Cardiac muscle cell (in vitro differentiated cells and primary cell): ENCODE measurements around the gene MAST4. TPM values are rescaled to one million over a fixed set of nuclear protein-coding genes. Genes with fewer than 3 reads are reported as not detected.

Experiments
- DNase-seq, 2 donors: peaks; one replicate each; pipeline versions ENCODE4 v3.0.0 to v3.0.0-alpha.2; 2010 to 2017; ENCODE audit warnings: low read depth in 1 of 2, low spot score in 1 of 2
- H3K27ac ChIP-seq: fragments of 200-600 bp; sonication (generic); 2 replicates; pipeline ENCODE4 v1.5.1; 2016
- H3K27me3 ChIP-seq: fragments of 200-600 bp; sonication (generic); 2 replicates; pipeline ENCODE4 v1.6.0; 2016; ENCODE audit warnings: control low read depth
- H3K36me3 ChIP-seq: fragments of 200-600 bp; sonication (generic); 2 replicates; pipeline ENCODE4 v1.5.1; 2016; ENCODE audit warnings: control low read depth
- H3K4me1 ChIP-seq: fragments of 200-600 bp; sonication (generic); 2 replicates; pipeline ENCODE4 v1.8.1; 2017; ENCODE audit warnings: low read depth, mild to moderate bottlenecking, mixed run types
- H3K4me3 ChIP-seq: fragments of 200-600 bp; sonication (generic); 2 replicates; pipeline ENCODE4 v1.5.1; 2016; ENCODE audit warnings: mild to moderate bottlenecking
- H3K9me3 ChIP-seq: fragments of 200-600 bp; sonication (generic); 2 replicates; pipeline ENCODE4 v1.5.1; 2017; ENCODE audit warnings: low read depth, mild to moderate bottlenecking, control low read depth
- polyA plus RNA-seq: library from polyadenylated mRNA; unstranded; fragments of >200 nt; fragmentation: Nextera tagmentation; extraction: Ambion mirVana; gene quantifications from 2 replicates; pipeline ENCODE4 v1.2.1, GENCODE V29; 2016
- total RNA-seq: library from RNA; depleted of rRNA; stranded (reverse); fragments of >200 nt; gene quantifications from 2 replicates; pipeline ENCODE4 v1.2.3, GENCODE V29; 2016
- TF ChIP-seq, protein P1 (sequence below): IDR thresholded peaks from 2 replicates; pipeline ENCODE4 v1.5.1; 2012; ENCODE audit warnings: low read depth, mild to moderate bottlenecking, low read length

MAST4 gene
- total and polyA plus RNA-seq, 2 experiments from 2014 or later: 33.1 to 58.0 TPM

DNA sequence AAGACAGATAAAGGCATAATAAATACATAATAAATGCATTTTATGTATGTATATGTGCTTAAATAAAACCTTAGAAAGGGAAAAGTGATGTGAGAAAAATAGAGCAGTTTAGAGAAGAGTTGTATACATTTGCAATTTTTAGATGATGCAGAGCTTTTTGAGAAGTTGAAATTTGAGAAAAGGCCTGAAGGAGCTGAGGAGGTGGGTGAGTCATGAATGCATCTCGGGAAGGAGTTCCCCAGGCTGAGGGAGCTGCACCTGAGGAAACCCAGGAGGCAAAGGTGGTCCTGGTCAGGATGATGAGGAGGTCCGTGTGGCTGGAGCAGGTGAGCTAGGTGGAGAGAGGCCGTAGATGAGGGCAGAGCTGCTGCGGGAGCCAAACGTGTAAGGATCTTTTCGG lies 617.8 kb downstream of the MAST4 start:
- Histone ChIP-seq H3K27ac (no peak overlapping the region), H3K4me3 (no peak overlapping the region), H3K27me3 (no peaks in the 10 kb centered on the region), H3K36me3 (no peaks in the 10 kb centered on the region), H3K9me3 (no peaks in the 10 kb centered on the region), H3K4me1 (peaks cover 23% of the 10 kb centered on the region)
- TF ChIP-seq, protein P1, sequence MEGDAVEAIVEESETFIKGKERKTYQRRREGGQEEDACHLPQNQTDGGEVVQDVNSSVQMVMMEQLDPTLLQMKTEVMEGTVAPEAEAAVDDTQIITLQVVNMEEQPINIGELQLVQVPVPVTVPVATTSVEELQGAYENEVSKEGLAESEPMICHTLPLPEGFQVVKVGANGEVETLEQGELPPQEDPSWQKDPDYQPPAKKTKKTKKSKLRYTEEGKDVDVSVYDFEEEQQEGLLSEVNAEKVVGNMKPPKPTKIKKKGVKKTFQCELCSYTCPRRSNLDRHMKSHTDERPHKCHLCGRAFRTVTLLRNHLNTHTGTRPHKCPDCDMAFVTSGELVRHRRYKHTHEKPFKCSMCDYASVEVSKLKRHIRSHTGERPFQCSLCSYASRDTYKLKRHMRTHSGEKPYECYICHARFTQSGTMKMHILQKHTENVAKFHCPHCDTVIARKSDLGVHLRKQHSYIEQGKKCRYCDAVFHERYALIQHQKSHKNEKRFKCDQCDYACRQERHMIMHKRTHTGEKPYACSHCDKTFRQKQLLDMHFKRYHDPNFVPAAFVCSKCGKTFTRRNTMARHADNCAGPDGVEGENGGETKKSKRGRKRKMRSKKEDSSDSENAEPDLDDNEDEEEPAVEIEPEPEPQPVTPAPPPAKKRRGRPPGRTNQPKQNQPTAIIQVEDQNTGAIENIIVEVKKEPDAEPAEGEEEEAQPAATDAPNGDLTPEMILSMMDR: no peak
- no peak for DNase-seq

DNA sequence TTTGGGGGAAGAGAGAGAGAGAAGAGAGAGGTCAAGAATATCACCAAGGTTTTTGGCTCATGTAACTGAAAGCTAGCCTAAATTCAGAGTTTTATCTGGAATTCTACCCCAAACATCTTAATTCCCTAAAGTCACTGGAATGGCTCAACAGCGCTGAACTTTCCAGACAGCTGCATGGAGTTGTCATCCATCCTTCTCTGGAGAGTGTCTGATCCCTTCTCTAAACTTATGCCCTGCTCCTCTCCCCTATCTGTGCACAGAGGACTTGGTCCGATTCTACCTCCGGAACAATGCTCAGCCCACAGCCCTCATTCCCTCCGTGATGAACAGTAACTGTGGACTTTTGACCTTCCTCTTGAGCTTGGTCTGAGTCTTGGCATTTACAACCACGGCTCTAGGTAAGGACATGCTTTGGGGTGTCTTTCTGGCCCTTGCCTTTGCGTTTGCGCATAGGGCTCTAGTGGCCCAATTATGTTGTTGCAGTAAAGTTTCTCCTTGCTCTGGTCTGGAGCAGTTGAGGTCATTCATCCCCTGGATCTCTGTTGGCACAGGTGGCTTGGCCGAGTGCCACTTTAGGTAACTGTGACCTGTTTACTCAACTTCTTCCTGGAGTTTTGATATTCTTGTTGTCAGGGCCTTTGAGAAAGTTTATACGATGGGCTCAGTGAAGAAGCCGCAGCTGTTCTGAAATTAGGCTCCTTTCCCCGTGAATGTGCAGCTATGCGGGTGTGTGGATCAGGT lies 618.7 kb downstream of the MAST4 start:
- no peak overlapping the region for H3K27ac ChIP-seq
- no peak overlapping the region for H3K4me3 ChIP-seq
- TF ChIP-seq, protein P1: no peak
- peaks cover 23% of the 10 kb centered on the region for H3K4me1 ChIP-seq
- no peaks in the 10 kb centered on the region for H3K9me3 ChIP-seq
- no peak for DNase-seq
- no peaks in the 10 kb centered on the region for H3K36me3 ChIP-seq
- H3K27me3 ChIP-seq: no peaks in the 10 kb centered on the region

DNA sequence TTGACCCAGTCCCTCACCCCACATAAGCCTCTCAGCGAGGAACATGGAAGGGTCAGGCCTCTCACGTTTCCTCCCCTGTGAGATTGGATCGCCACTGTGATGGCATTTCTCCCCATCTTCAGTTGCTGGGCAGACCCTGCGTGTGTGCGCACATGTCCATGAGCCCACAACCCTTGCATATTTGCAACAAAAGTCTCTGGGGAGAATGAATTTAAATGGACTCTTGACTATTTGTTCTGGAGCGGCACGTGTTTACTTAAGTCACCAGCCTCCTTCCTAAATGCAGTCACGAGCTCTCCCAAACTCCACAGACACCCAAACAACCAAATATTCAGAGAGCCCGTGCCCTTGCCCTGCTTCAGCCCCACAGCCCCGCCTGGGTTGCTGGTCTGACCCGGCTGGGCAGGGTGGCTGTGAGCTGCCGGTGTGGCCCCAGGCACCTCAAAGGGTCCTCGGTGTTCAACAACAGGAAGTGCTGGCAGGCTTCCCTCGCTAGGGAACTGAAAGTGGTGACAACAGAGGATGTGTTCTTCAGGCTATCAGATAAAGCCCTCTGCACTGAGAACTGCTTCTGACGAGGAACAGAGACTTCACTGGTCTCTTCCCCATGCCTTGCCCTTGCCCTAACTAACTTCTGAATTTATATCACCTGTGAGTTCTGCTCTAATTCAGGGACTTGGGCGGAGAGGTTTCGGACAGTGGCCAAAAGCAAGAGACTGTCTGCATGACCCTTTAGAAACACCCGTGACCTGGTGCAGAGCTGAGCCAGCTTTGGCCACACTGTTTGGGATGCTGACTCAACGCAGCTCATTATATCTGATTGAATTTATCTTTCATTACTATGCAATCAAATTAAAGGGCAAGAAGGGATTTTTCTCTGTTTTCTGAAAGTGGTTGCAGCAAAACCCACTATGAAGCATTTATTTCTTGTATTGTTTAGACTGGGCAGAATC lies 619.6 kb downstream of the MAST4 start:
- peak; percentile 80 to 91 for DNase-seq
- Histone ChIP-seq H3K27me3 (no peaks in the 10 kb centered on the region), H3K9me3 (no peaks in the 10 kb centered on the region), H3K36me3 (no peaks in the 10 kb centered on the region), H3K4me1 (peaks cover 23% of the 10 kb centered on the region), H3K27ac (peak overlapping the region; percentile 4), H3K4me3 (no peak overlapping the region)
- TF ChIP-seq, protein P1: no peak

DNA sequence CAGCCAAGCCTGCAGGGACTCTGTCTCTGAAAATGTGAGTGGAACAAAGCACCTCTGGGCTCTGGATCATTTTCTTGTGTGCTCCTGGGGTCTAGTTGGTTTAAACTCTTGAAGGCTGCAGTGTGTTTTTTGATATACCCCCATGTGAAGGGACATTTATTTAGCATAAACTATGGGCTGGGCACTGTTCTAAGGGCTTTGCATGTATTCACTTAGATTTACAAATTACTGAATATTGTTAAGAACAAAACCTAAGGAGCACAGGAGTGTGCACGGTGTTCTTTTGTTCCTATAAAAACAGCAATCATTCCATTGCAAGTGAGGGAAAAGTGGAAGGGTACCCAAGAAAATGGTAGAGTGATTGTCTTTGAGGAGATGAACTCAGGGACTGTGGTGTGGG lies 620.4 kb downstream of the MAST4 start:
- H3K4me1 ChIP-seq: peaks cover 31% of the 10 kb centered on the region
- no peaks in the 10 kb centered on the region for H3K27me3 ChIP-seq
- H3K36me3 ChIP-seq: no peaks in the 10 kb centered on the region
- no peak for DNase-seq
- no peak overlapping the region for H3K4me3 ChIP-seq
- TF ChIP-seq, protein P1: no peak
- H3K27ac ChIP-seq: no peak overlapping the region
- H3K9me3 ChIP-seq: no peaks in the 10 kb centered on the region
